T-helper 17 cell (primary cell): Measurements from ENCODE around the gene MARCHF3. TPM values are rescaled to one million over a fixed set of nuclear protein-coding genes. Genes with fewer than 3 reads are reported as not detected.
"Not testable (repeated sequence)": the region's sequence is repeated elsewhere in the genome, so short reads cannot be mapped to it uniquely, and the experiment has no call there.

ENCODE experiments used
- ATAC-seq: fragments of 150-1000 bp; cut with Tn5 transposase; 2 replicates; pipeline ENCODE4 v1.10.0; 2021; ENCODE audit warnings: mild to moderate bottlenecking, moderate library complexity
- DNase-seq, 3 donors: peaks; one replicate each; pipeline versions ENCODE4 v3.0.0 to v3.0.0-alpha.2; 2020 to 2021
- H3K9me3 ChIP-seq: one replicate; pipeline ENCODE4 v1.7.0; 2013; ENCODE audit warnings: low read length, mild to moderate bottlenecking; ENCODE audit not compliant: control insufficient read depth, poor library complexity, severe bottlenecking
- H3K27ac Mint-ChIP-seq: one replicate; pipeline ENCODE4 v1.8.0; 2022; ENCODE audit warnings: mild to moderate bottlenecking, moderate library complexity, mixed read lengths
- H3K27me3 Mint-ChIP-seq: one replicate; pipeline ENCODE4 v1.8.0; 2022; ENCODE audit warnings: mixed read lengths
- H3K36me3 Mint-ChIP-seq: one replicate; pipeline ENCODE4 v1.8.0; 2022; ENCODE audit warnings: low read depth, mixed read lengths
- H3K4me1 Mint-ChIP-seq: one replicate; pipeline ENCODE4 v1.8.0; 2022; ENCODE audit warnings: mild to moderate bottlenecking, mixed read lengths
- H3K4me3 Mint-ChIP-seq: one replicate; pipeline ENCODE4 v1.8.0; 2022; ENCODE audit warnings: mild to moderate bottlenecking, moderate library complexity, mixed read lengths
- total RNA-seq, 4 donors: library from RNA in 2 of 4; stranded (reverse) in 2 of 4; gene quantifications; one replicate each; pipeline ENCODE4 v1.2.3 and lab custom pipeline; 2022 to 2026

MARCHF3 gene
- total RNA-seq, 2 donors from 2014 or later = 6.6 to 8.4 TPM

GRCh38 chr5:126918615-126918957 is 111.8 kb downstream of the MARCHF3 start:
- no peak overlapping the region for H3K27ac Mint-ChIP-seq
- H3K4me1 Mint-ChIP-seq = peaks cover 11% of the 10 kb centered on the region
- no peaks in the 10 kb centered on the region for H3K27me3 Mint-ChIP-seq
- no peak for DNase-seq
- H3K36me3 Mint-ChIP-seq = no peaks in the 10 kb centered on the region
- ATAC-seq = no peak
- no peaks in the 10 kb centered on the region for H3K9me3 ChIP-seq
- no peak overlapping the region for H3K4me3 Mint-ChIP-seq

GRCh38 chr5:126917918-126918614 is 112.3 kb downstream of the MARCHF3 start:
- DNase-seq (no peak), ATAC-seq (no peak)
- no peaks in the 10 kb centered on the region for H3K27me3 Mint-ChIP-seq
- no peak overlapping the region for H3K4me3 Mint-ChIP-seq
- H3K36me3 Mint-ChIP-seq = no peaks in the 10 kb centered on the region
- no peak overlapping the region for H3K27ac Mint-ChIP-seq
- peaks cover 11% of the 10 kb centered on the region for H3K4me1 Mint-ChIP-seq
- H3K9me3 ChIP-seq = no peaks in the 10 kb centered on the region

GRCh38 chr5:126915496-126915895 is 114.9 kb downstream of the MARCHF3 start:
- Mint-ChIP-seq H3K27ac (no peak overlapping the region), H3K4me3 (no peak overlapping the region), H3K27me3 (no peaks in the 10 kb centered on the region), H3K4me1 (peaks cover 11% of the 10 kb centered on the region), H3K36me3 (no peaks in the 10 kb centered on the region)
- no peaks in the 10 kb centered on the region for H3K9me3 ChIP-seq
- DNase-seq (no peak), ATAC-seq (no peak)

- ATAC-seq = no peak
- no peaks in the 10 kb centered on the region for H3K27me3 Mint-ChIP-seq
- no peak overlapping the region for H3K27ac Mint-ChIP-seq
- H3K4me3 Mint-ChIP-seq = no peak overlapping the region
- DNase-seq = no peak
- peaks cover 2% of the 10 kb centered on the region for H3K36me3 Mint-ChIP-seq
- H3K9me3 ChIP-seq = no peaks in the 10 kb centered on the region
- peaks cover 11% of the 10 kb centered on the region for H3K4me1 Mint-ChIP-seq
Measured at GRCh38 chr5:126914801-126915436, 115.4 kb downstream of the MARCHF3 start.

DNA sequence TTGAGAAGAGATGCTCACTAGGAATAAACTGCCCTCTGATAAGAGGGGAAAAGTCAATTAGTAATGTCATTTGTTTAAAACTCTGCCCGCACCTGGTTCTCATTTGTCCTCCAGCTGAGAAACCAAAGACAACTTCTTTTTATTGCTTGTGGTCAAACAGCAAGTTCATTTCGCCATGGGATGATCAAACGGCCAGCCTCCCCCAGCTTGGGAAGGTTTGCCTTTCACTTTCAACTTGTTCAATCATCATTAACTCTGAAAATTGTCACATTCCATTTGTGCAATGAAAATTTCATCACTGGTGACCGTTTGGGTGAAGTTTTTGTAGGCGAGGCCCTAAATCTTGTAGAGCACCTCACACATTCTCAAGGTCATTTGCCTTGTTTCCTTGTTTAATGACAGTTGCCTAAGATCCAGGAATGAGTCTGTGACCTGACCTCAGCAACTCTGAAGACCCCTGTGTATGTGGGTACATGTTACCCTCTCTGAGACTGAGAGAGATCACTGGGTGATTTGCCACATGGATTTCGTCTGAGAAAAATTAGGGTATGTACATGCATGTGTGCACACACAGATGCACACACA is 117.7 kb downstream of the MARCHF3 start:
- H3K9me3 ChIP-seq = no peaks in the 10 kb centered on the region
- ATAC-seq = no peak
- H3K4me1 Mint-ChIP-seq = peaks cover 9% of the 10 kb centered on the region
- H3K27ac Mint-ChIP-seq = no peak overlapping the region
- peaks cover 2% of the 10 kb centered on the region for H3K36me3 Mint-ChIP-seq
- DNase-seq = no peak
- no peaks in the 10 kb centered on the region for H3K27me3 Mint-ChIP-seq
- H3K4me3 Mint-ChIP-seq = no peak overlapping the region

GRCh38 chr5:126911986-126912385 is 118.4 kb downstream of the MARCHF3 start:
- no peak overlapping the region for H3K27ac Mint-ChIP-seq
- no peaks in the 10 kb centered on the region for H3K27me3 Mint-ChIP-seq
- no peak for ATAC-seq

DNA sequence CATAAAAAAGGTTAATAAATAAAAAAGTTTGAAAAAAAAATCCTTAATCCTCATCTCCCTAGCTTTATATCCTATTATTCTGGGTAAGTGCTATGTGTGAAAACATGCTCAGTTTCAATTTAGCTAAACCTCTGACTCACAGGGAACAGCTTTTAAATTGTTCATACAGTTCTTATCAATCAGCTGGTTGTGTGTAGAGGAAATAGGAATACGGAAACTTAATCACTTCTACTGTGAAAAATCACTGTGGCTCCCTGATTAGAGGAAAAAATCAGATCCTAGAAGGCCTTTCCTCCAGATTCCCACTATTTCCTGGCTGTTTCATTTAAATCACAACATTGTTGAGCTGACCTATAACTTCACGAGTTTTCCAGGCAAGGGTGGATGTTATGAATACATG is 120.5 kb downstream of the MARCHF3 start:
- Mint-ChIP-seq H3K4me1 (no peaks in the 10 kb centered on the region), H3K4me3 (no peak overlapping the region), H3K27me3 (no peaks in the 10 kb centered on the region), H3K27ac (no peak overlapping the region), H3K36me3 (peaks cover 2% of the 10 kb centered on the region)
- no peak for DNase-seq
- ATAC-seq = no peak
- H3K9me3 ChIP-seq = no peaks in the 10 kb centered on the region

More at GRCh38 chr5:126911986-126912385, 118.4 kb downstream of the MARCHF3 start:
- Mint-ChIP-seq H3K4me1 (peaks cover 5% of the 10 kb centered on the region), H3K36me3 (peaks cover 2% of the 10 kb centered on the region), H3K4me3 (no peak overlapping the region)
- no peak for DNase-seq
- H3K9me3 ChIP-seq = no peaks in the 10 kb centered on the region

DNA sequence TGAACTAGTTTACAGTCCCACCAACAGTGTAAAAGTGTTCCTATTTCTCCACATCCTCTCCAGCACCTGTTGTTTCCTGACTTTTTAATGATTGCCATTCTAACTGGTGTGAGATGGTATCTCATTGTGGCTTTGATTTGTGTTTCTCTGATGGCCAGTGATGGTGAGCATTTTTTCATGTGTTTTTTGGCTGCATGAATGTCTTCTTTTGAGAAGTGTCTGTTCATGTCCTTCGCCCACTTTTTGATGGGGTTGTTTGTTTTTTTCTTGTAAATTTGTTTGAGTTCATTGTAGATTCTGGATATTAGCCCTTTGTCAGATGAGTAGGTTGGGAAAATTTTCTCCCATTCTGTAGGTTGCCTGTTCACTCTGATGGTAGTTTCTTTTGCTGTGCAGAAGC is 126.0 kb downstream of the MARCHF3 start:
- ATAC-seq, DNase-seq, H3K9me3 ChIP-seq, H3K27ac Mint-ChIP-seq, H3K4me3 Mint-ChIP-seq, H3K4me1 Mint-ChIP-seq, H3K27me3 Mint-ChIP-seq, H3K36me3 Mint-ChIP-seq: not testable (repeated sequence)

- H3K27me3 Mint-ChIP-seq = no peaks in the 10 kb centered on the region
- H3K27ac Mint-ChIP-seq = no peak overlapping the region
- H3K4me3 Mint-ChIP-seq = no peak overlapping the region
- DNase-seq (no peak), ATAC-seq (no peak)
- H3K36me3 Mint-ChIP-seq = no peaks in the 10 kb centered on the region
- H3K4me1 Mint-ChIP-seq = no peaks in the 10 kb centered on the region
- no peaks in the 10 kb centered on the region for H3K9me3 ChIP-seq
Measured at GRCh38 chr5:126900796-126901195, 129.6 kb downstream of the MARCHF3 start.

- no peaks in the 10 kb centered on the region for H3K9me3 ChIP-seq
- DNase-seq (no peak), ATAC-seq (no peak)
- Mint-ChIP-seq H3K36me3 (peaks cover 2% of the 10 kb centered on the region), H3K27ac (no peak overlapping the region), H3K4me3 (no peak overlapping the region), H3K4me1 (no peaks in the 10 kb centered on the region), H3K27me3 (no peaks in the 10 kb centered on the region)
Measured at GRCh38 chr5:126899476-126899875, 130.9 kb downstream of the MARCHF3 start.

DNA sequence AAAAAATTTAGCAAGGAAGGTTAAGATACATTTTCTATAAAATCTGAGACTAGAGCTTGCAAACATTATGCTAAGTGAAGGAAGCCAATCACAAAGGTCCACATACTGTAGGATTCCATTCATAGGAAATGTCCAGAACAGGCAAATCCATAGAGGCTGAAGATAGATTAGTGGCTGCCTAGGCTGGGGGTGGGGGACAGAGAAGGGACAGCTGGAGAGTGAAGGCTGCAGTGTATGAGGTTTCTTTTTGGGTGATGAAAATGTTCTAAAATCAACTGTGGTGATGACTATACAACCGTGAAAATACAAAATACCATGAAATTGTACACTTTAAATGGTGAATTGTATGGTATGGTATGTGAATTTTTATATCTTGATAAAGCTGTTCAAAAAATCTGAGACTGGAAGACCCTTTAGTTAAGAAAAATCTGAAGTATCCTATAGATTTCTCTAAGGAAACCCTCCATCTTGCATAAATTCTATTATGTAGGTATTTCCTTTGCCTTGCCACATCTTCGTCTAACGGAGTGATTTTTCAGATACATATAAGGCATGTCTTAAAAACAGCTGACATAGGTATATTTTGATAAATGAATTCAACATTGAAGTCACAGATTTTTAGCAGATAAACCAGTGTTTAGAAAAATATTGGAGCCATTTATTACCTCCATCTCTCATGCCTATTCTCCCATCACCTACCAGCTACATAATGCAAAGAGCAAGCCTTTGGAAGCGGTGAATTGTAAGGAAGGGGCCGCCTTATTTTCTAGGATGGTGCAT is 132.3 kb downstream of the MARCHF3 start:
- DNase-seq (no peak), ATAC-seq (no peak)
- Mint-ChIP-seq H3K36me3 (peaks cover 2% of the 10 kb centered on the region), H3K4me3 (no peak overlapping the region), H3K27me3 (no peaks in the 10 kb centered on the region), H3K4me1 (no peaks in the 10 kb centered on the region), H3K27ac (no peak overlapping the region)
- no peaks in the 10 kb centered on the region for H3K9me3 ChIP-seq

DNA sequence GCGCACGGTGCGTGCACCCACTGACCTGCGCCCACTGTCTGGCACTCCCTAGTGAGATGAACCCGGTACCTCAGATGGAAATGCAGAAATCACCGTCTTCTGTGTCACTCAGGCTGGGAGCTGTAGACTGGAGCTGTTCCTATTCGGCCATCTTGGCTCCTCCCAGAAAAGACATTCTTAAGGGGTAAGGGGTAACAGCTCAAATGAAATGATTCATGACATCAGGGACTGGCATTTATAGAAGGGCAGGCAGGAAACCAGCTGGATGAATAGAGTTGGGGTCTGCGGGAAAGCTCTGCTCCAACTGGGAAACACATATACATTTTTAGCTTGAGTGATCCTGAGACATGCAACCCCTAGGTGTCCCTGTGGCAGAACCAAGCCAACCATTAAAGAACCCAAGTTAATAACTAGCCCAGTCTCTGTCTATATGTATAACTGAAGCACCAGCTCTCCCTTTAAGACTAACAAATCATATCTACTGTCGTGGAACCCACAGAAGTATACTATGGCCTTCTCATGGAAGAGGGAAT is 134.1 kb downstream of the MARCHF3 start:
- Mint-ChIP-seq H3K4me1 (no peaks in the 10 kb centered on the region), H3K4me3 (no peak overlapping the region), H3K27me3 (no peaks in the 10 kb centered on the region), H3K27ac (no peak overlapping the region), H3K36me3 (peaks cover 2% of the 10 kb centered on the region)
- no peaks in the 10 kb centered on the region for H3K9me3 ChIP-seq
- ATAC-seq = no peak
- no peak for DNase-seq

- H3K9me3 ChIP-seq, H3K36me3 Mint-ChIP-seq, DNase-seq, ATAC-seq, H3K4me3 Mint-ChIP-seq, H3K27ac Mint-ChIP-seq, H3K27me3 Mint-ChIP-seq, H3K4me1 Mint-ChIP-seq: not testable (repeated sequence)
Measured at GRCh38 chr5:126895712-126896111, 134.6 kb downstream of the MARCHF3 start.
